K562 (cell line): ENCODE results near the gene PDE9A. TPM values are rescaled to one million over a fixed set of nuclear protein-coding genes. Genes with fewer than 3 reads are reported as not detected.

Source experiments
- ATAC-seq: fragments of 200-7000 bp; cut with Tn5 transposase; 3 replicates; pipeline ENCODE4 v1.9.1; 2020; ENCODE audit warnings: moderate library complexity
- BruUV-seq: library from RNA; stranded (reverse); fragments of 400-500 nt; replicated peaks from 2 replicates; lab custom pipeline; 2021; lab: Mats Ljungman, UMichigan
- CTCF ChIA-PET: fragments of 300-600 bp; formaldehyde crosslinking; extraction: SDS; loops from one replicate; lab custom pipeline; 2021; ENCODE audit warnings: low intra/inter-chr PET ratio; lab: Yijun Ruan, JAX
- POLR2A ChIA-PET: fragments of 300-600, 350-650 bp; sonication (Branson Sonifier 250); formaldehyde crosslinking; extraction: SDS; loops from one replicate; lab custom pipeline; 2021; ENCODE audit warnings: antibody characterized with exemption, inconsistent platforms; lab: Yijun Ruan, JAX
- DNase-seq, 4 experiments: peaks; one replicate each; pipeline versions ENCODE4 v3.0.0 to v3.0.0-alpha.2; 2011 to 2018; ENCODE audit warnings: low spot score in 3 of 4, mixed read lengths in 3 of 4; ENCODE audit errors: extremely low read depth in 1 of 4
- FAIRE-seq: peaks from 2 replicates; lab custom pipeline; 2011; peaks lifted over from hg19 to GRCh38; lab: Jason Lieb, UNC
- H2AFZ ChIP-seq: 2 replicates; pipeline ENCODE4 v1.6.0; 2011; ENCODE audit warnings: low read depth, low read length, control low read depth, inconsistent platforms
- H3K27ac ChIP-seq: fragments of 200-600 bp; 3 replicates; pipeline ENCODE4 v1.8.0; 2011; ENCODE audit warnings: low read depth, mild to moderate bottlenecking, control low read depth, inconsistent platforms, low read length, moderate library complexity, mixed read lengths; ENCODE audit errors: extremely low read depth
- H3K27me3 ChIP-seq, 2 experiments: fragments of 300-600 bp in 1 of 2; 2 replicates in 1 of 2; 3 replicates in 1 of 2; pipeline versions ENCODE4 v1.6.0 to v1.8.0; 2011; ENCODE audit warnings: inconsistent platforms in 2 of 2, low read length in 2 of 2, mild to moderate bottlenecking in 1 of 2, mixed read lengths in 1 of 2, moderate library complexity in 1 of 2; ENCODE audit not compliant: control insufficient read depth in 2 of 2, insufficient read depth in 2 of 2
- H3K36me3 ChIP-seq: fragments of 300-600 bp; 3 replicates; pipeline ENCODE4 v1.8.0; 2011; ENCODE audit warnings: mild to moderate bottlenecking, low read length, inconsistent platforms; ENCODE audit not compliant: control insufficient read depth, insufficient read depth
- H3K4me1 ChIP-seq, 2 experiments: fragments of 200-600 bp in 1 of 2; replicated peaks in 1 of 2; 2 replicates in 1 of 2; 3 replicates in 1 of 2; pipeline versions ENCODE4 v1.5.1 to v1.8.0; 2011; ENCODE audit warnings: inconsistent platforms in 2 of 2, low read length in 2 of 2, mild to moderate bottlenecking in 1 of 2, mixed read lengths in 1 of 2, moderate library complexity in 1 of 2; ENCODE audit not compliant: control insufficient read depth in 2 of 2, insufficient read depth in 2 of 2
- H3K4me2 ChIP-seq: 2 replicates; pipeline ENCODE4 v1.6.1; 2011; ENCODE audit warnings: low read length, control low read depth, inconsistent platforms, mixed read lengths; ENCODE audit not compliant: insufficient read depth
- H3K4me3 ChIP-seq: fragments of 200-600 bp; sonication (generic), shearing (Covaris generic); 2 replicates; pipeline ENCODE4 v1.5.1; 2016; ENCODE audit warnings: control low read depth, inconsistent platforms
- H3K79me2 ChIP-seq: fragments of 200-600 bp; 3 replicates; pipeline ENCODE4 v1.8.0; 2011; ENCODE audit warnings: low read length, inconsistent platforms; ENCODE audit not compliant: control insufficient read depth, insufficient read depth
- H3K9ac ChIP-seq, 2 experiments: 2 replicates each; pipeline versions ENCODE4 v1.6.0 to v1.6.1; 2011; ENCODE audit warnings: low read depth in 2 of 2, low read length in 2 of 2, control low read depth in 1 of 2, inconsistent platforms in 1 of 2, mild to moderate bottlenecking in 1 of 2, mixed read lengths in 1 of 2; ENCODE audit not compliant: insufficient read depth in 1 of 2
- H3K9me1 ChIP-seq: one replicate; pipeline ENCODE4 v1.6.0; 2011; ENCODE audit warnings: inconsistent platforms, mild to moderate bottlenecking, low read length, moderate library complexity; ENCODE audit not compliant: control insufficient read depth, insufficient read depth
- H3K9me3 ChIP-seq: replicated peaks from 2 replicates; pipeline ENCODE4 v1.5.1; 2011; ENCODE audit warnings: low read depth, low read length, inconsistent platforms; ENCODE audit not compliant: control insufficient read depth, insufficient read depth
- H4K20me1 ChIP-seq: replicated peaks from 2 replicates; pipeline ENCODE4 v1.6.1; 2011; ENCODE audit warnings: low read length, inconsistent platforms, mixed read lengths; ENCODE audit not compliant: control insufficient read depth, insufficient read depth
- ATF6 ChIP-seq: sonication (generic); formaldehyde crosslinking; IDR thresholded peaks from 2 replicates; pipeline ENCODE4 v1.4.0; 2020; ENCODE audit warnings: mild to moderate bottlenecking, missing genetic modification reagents
- CREB1 ChIP-seq, 2 experiments: sonication (generic) in 1 of 2; formaldehyde crosslinking in 1 of 2; IDR thresholded peaks; 2 replicates each; pipeline versions ENCODE4 v1.6.1 to v1.8.0; 2012 to 2022; ENCODE audit warnings: inconsistent platforms in 1 of 2, mild to moderate bottlenecking in 1 of 2, missing genetic modification reagents in 1 of 2, moderate library complexity in 1 of 2
- WGBS: fragments of 100-300 bp; shearing (Covaris generic); methylation state at CpG from one replicate; pipeline ENCODE4 v1.1.6; 2016; ENCODE audit warnings: low coverage, mixed read lengths; ENCODE audit not compliant: insufficient coverage; ENCODE audit errors: missing lambda C conversion rate; 5-methylcytosine and 5-hydroxymethylcytosine counted together
- in situ Hi-C: fragments of 300-500 bp; cut with MboI; formaldehyde crosslinking; loops from 4 replicates; pipeline ENCODE4 v1.15.0; 2018; ENCODE audit warnings: inconsistent platforms, mixed read lengths
- intact Hi-C: fragments of 100-400 bp; cut with micrococcal nuclease; formaldehyde crosslinking; loops from 2 replicates; pipeline ENCODE4 v1.14.2; 2022
- polyA plus RNA-seq, 8 experiments: library from polyadenylated mRNA; depleted of rRNA in 4 of 8; stranded (reverse) in 5 of 8; unstranded in 3 of 8; fragments of >200 nt; fragmentation: Nextera tagmentation in 2 of 8; fragmentation: Illumina TruSeq in 1 of 8; extraction: Ambion mirVana in 2 of 8; extraction: Trizol in 1 of 8; gene quantifications; 2 replicates each; pipeline versions ENCODE4 v1.2.1 to v1.2.3, GENCODE V29; 2011 to 2014; ENCODE audit warnings: inconsistent platforms in 1 of 8, missing spikeins in 1 of 8
- total RNA-seq, 7 experiments: library from RNA; depleted of rRNA in 6 of 7; stranded (reverse); fragments of >200 nt in 6 of 7; fragmentation: Illumina TruSeq in 2 of 7; extraction: Trizol in 2 of 7; gene quantifications; 2 replicates each; pipeline versions ENCODE4 v1.2.1 to v1.2.3, GENCODE V29; 2011 to 2021; ENCODE audit warnings: low replicate concordance in 1 of 7

The PDE9A gene
- total and polyA plus RNA-seq, 9 of the 15 experiments (the other 6 are each of a cell fraction or from before 2014, with no cell fraction given) = 0.07 to 0.27 TPM; not detected in 7

- Histone ChIP-seq H3K4me1 (peaks cover 3 to 18% of the 10 kb centered on the region in 2 experiments; a peak in 3 of 5 replicates), H3K27me3 (peaks cover 32 to 69% of the 10 kb centered on the region in 2 experiments), H3K4me2 (no peak overlapping the region), H4K20me1 (peaks cover 5% of the 10 kb centered on the region; the same call in 1 of the 2 replicates), H3K9me3 (no peaks in the 10 kb centered on the region), H3K9me1 (no peaks in the 10 kb centered on the region), H3K36me3 (no peaks in the 10 kb centered on the region), H2AFZ (no peak overlapping the region), H3K27ac (no peak overlapping the region), H3K4me3 (no peak overlapping the region), H3K79me2 (no peaks in the 10 kb centered on the region), H3K9ac (no peak overlapping the region)
- ChIA-PET POLR2A (interaction anchor here (0.6 kb wide), 1 partner anchor 118 kb away, joined by 3 read pairs; no protein-coding TSS in a partner anchor), CTCF (no interaction called here)
- BruUV-seq = no TSS peak
- FAIRE-seq = no peak
- intact Hi-C loops = no loop called here
- WGBS = 2% methylated on average over 18 of the region's 18 CpGs
- ATAC-seq = no peak
- in situ Hi-C loops = no loop called here
- no peak for DNase-seq
- TF ChIP-seq ATF6 (CRISPR knock-in tag) (no peak), CREB1 (IDR thresholded peaks at IDR 0.05) (no peak), CREB1 (CRISPR knock-in tag; IDR thresholded peaks at IDR 0.05) (peak; percentile 29; the same call in 1 of the 2 replicates)
Observed at GRCh38 chr21:42616446-42616845, 37.0 kb upstream of the PDE9A start.
